Activated CD4-positive, alpha-beta T cell treated with anti-CD3 and anti-CD28 coated beads for 36 hours (primary cell): ENCODE data around the gene PCDH18. TPM values are rescaled to one million over a fixed set of nuclear protein-coding genes. Genes with fewer than 3 reads are reported as not detected.
"Not testable (repeated sequence)": the region's sequence is repeated elsewhere in the genome, so short reads cannot be mapped to it uniquely, and the experiment has no call there.

Source experiments
- ATAC-seq: fragments of 200-7000 bp; cut with Tn5 transposase; one replicate; pipeline ENCODE4 v1.10.0; 2021; ENCODE audit warnings: mild to moderate bottlenecking, moderate library complexity
- CTCF ChIA-PET: fragments of 350-600 bp; sonication (Branson Sonifier 250); formaldehyde crosslinking; loops from one replicate; lab custom pipeline; 2021; ENCODE audit warnings: antibody characterized with exemption; lab: Charles Lee
- POLR2A ChIA-PET: fragments of 350-600 bp; sonication (Branson Sonifier 250); formaldehyde crosslinking; loops from one replicate; lab custom pipeline; 2021; ENCODE audit warnings: antibody characterized with exemption, inconsistent platforms; lab: Charles Lee
- DNase-seq: peaks from one replicate; pipeline ENCODE4 v3.0.0-alpha.2; 2020
- H3K27ac Mint-ChIP-seq: one replicate; pipeline ENCODE4 v1.8.0; 2021; ENCODE audit warnings: mixed read lengths
- H3K27me3 Mint-ChIP-seq: one replicate; pipeline ENCODE4 v1.8.0; 2021; ENCODE audit warnings: mixed read lengths
- H3K36me3 Mint-ChIP-seq: one replicate; pipeline ENCODE4 v1.8.0; 2021; ENCODE audit warnings: low read depth, mixed read lengths
- H3K4me1 Mint-ChIP-seq: one replicate; pipeline ENCODE4 v1.8.0; 2021; ENCODE audit warnings: mixed read lengths
- H3K4me3 Mint-ChIP-seq: one replicate; pipeline ENCODE4 v1.8.0; 2021; ENCODE audit warnings: mild to moderate bottlenecking, moderate library complexity, mixed read lengths
- H3K9me3 Mint-ChIP-seq: one replicate; pipeline ENCODE4 v1.8.0; 2021; ENCODE audit warnings: low read depth, mixed read lengths
- intact Hi-C, 2 experiments: fragments of 100-400 bp; cut with DNase I in 1 of 2; cut with micrococcal nuclease in 1 of 2; formaldehyde crosslinking; loops; one replicate each; pipeline versions ENCODE4 v1.14.2 to v1.15.1; 2022 to 2024; cut with DNase I, micrococcal nuclease
- total RNA-seq, 2 experiments: library from RNA; stranded (reverse); gene quantifications; one replicate each; pipeline ENCODE4 v1.2.3, GENCODE V29; 2021

Gene PCDH18
- total RNA-seq, 2 experiments from 2014 or later, result not detected

GRCh38 chr4:137495578-137495977 is 36.7 kb downstream of the PCDH18 start:
- H3K27ac Mint-ChIP-seq, result no peak overlapping the region
- H3K4me1 Mint-ChIP-seq, result no peaks in the 10 kb centered on the region
- no peaks in the 10 kb centered on the region for H3K9me3 Mint-ChIP-seq
- no peak overlapping the region for H3K4me3 Mint-ChIP-seq
- CTCF ChIA-PET, result no interaction called here
- POLR2A ChIA-PET, result no interaction called here
- DNase-seq (no peak), ATAC-seq (no peak)
- H3K27me3 Mint-ChIP-seq, result no peaks in the 10 kb centered on the region
- intact Hi-C loops, result no loop called here
- no peaks in the 10 kb centered on the region for H3K36me3 Mint-ChIP-seq

DNA sequence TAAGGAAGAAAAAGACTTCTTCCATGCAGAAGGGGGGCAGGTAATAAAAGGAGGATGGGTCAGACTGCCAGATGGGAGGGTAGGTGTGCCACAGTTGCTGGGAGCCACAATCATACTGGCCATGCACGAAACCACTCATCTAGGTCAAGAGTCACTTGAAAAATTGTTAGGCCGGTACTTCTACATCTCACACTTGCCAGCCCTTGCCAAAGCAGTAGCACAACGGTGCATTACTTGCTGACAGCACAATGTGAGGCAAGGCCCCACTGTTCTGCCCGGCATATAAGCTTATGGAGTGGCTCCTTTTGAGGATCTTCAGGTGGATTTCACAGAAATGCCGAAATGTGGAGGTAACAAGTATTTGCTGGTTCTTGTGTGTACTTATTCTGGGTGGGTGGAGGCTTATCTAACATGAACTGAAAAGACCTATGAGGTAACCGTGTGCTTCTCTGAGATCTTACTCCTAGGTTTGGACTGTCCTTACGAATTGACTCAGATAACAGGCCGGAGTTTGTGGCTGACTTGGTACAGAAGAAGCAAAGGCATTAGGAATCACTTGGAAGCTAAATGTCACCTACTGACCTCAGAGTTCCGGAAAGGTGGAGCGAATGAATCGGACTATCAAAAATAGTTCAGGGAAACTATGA is 48.9 kb downstream of the PCDH18 start:
- H3K27ac Mint-ChIP-seq, DNase-seq, H3K27me3 Mint-ChIP-seq, H3K36me3 Mint-ChIP-seq, POLR2A ChIA-PET, H3K4me1 Mint-ChIP-seq, ATAC-seq, H3K9me3 Mint-ChIP-seq, H3K4me3 Mint-ChIP-seq, CTCF ChIA-PET, intact Hi-C loops: not testable (repeated sequence)

GRCh38 chr4:137479657-137480056 is 52.6 kb downstream of the PCDH18 start:
- H3K36me3 Mint-ChIP-seq, CTCF ChIA-PET, ATAC-seq: not testable (repeated sequence)

DNA sequence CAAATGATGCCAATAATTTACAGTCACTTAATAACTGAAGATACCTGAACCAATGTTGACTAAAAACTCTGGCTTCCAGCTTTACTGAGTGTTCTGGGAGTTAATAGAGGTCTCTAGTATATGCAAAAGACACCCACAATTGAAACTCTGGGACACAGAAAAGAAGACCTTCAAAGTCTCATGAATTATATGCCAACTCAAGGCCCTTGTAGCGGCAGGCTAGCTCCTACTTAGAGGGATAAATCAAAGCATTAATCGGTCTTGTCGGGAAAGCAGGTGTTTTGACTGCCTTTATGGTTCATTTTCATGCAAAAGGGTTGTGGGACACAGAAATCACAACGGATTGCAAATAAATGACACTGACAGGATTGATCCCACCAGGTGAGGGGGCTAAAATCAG is 55.9 kb downstream of the PCDH18 start:
- H3K4me1 Mint-ChIP-seq, result no peaks in the 10 kb centered on the region
- ChIA-PET CTCF (no interaction called here), POLR2A (no interaction called here)
- intact Hi-C loops, result no loop called here
- no peak overlapping the region for H3K27ac Mint-ChIP-seq
- no peaks in the 10 kb centered on the region for H3K9me3 Mint-ChIP-seq
- no peak for DNase-seq
- no peaks in the 10 kb centered on the region for H3K36me3 Mint-ChIP-seq
- no peak for ATAC-seq
- no peaks in the 10 kb centered on the region for H3K27me3 Mint-ChIP-seq
- H3K4me3 Mint-ChIP-seq, result no peak overlapping the region

More at GRCh38 chr4:137479657-137480056, 52.6 kb downstream of the PCDH18 start:
- H3K27ac Mint-ChIP-seq, H3K27me3 Mint-ChIP-seq, intact Hi-C loops, H3K4me3 Mint-ChIP-seq, H3K9me3 Mint-ChIP-seq, H3K4me1 Mint-ChIP-seq, POLR2A ChIA-PET, DNase-seq: not testable (repeated sequence)

DNA sequence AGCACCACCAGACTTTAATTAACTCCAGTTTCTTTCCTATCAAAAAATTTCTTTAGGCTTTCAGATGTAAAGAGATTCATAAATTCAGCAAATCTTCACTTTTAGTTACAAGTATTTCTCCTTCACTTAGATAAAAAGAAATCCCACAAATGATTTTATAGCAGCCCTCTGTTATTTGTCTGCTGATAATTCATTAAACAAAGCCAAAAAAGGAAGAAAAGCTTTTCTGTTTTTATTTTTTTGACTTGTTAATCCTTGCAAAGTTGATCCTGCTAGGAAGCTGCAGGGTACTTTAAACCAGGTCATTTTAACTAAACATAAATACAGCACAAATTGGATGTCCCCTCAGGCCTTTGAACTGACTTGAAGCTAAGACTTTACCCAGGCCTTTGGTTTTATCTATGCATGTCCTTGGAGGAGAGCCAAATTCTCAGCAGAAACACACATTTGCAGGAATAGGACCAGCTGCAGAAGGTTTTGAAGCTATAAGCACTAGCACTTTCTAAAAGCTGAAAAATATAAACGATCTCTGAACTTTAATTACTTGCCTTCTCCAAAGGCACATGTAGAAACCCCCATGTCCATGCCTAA is 57.5 kb downstream of the PCDH18 start:
- ATAC-seq (no peak), DNase-seq (no peak)
- Mint-ChIP-seq H3K9me3 (peaks cover 1% of the 10 kb centered on the region), H3K36me3 (no peaks in the 10 kb centered on the region), H3K4me1 (no peaks in the 10 kb centered on the region), H3K27ac (no peak overlapping the region), H3K27me3 (no peaks in the 10 kb centered on the region), H3K4me3 (no peak overlapping the region)
- intact Hi-C loops, result no loop called here
- CTCF ChIA-PET, result no interaction called here
- POLR2A ChIA-PET, result no interaction called here

GRCh38 chr4:137471895-137472294 is 60.4 kb downstream of the PCDH18 start:
- Mint-ChIP-seq H3K9me3 (peaks cover 3% of the 10 kb centered on the region), H3K36me3 (no peaks in the 10 kb centered on the region), H3K27ac (no peak overlapping the region), H3K4me3 (no peak overlapping the region), H3K4me1 (no peaks in the 10 kb centered on the region), H3K27me3 (no peaks in the 10 kb centered on the region)
- intact Hi-C loops, result no loop called here
- ATAC-seq (no peak), DNase-seq (no peak)
- ChIA-PET CTCF (no interaction called here), POLR2A (no interaction called here)

DNA sequence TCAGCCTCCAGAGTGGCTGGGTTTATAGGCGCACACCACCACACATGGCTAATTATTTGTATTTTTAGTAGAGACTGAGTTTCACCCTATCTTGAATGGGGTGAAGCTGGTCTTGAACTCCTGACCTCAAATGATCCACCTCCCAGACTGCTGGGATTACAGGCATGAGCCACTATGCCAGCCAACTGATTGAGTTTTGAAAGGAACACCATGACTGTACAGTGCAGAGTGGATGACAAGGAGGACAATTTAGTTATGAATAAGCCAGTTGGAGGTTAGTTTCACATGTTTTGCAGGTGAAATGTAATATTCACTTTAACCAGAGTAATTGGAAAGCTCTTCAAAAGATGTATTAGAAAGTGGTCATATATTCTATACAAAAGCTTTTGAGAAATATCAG is 60.8 kb downstream of the PCDH18 start:
- intact Hi-C loops, result no loop called here
- CTCF ChIA-PET, result interaction anchor here (0.6 kb wide), 1 partner anchor 347 kb away, joined by 3 read pairs; no protein-coding TSS in a partner anchor
- Mint-ChIP-seq H3K4me1 (no peaks in the 10 kb centered on the region), H3K27ac (no peak overlapping the region), H3K27me3 (no peaks in the 10 kb centered on the region), H3K36me3 (no peaks in the 10 kb centered on the region), H3K4me3 (no peak overlapping the region), H3K9me3 (peaks cover 5% of the 10 kb centered on the region)
- no peak for DNase-seq
- POLR2A ChIA-PET, result no interaction called here
- ATAC-seq, result no peak

DNA sequence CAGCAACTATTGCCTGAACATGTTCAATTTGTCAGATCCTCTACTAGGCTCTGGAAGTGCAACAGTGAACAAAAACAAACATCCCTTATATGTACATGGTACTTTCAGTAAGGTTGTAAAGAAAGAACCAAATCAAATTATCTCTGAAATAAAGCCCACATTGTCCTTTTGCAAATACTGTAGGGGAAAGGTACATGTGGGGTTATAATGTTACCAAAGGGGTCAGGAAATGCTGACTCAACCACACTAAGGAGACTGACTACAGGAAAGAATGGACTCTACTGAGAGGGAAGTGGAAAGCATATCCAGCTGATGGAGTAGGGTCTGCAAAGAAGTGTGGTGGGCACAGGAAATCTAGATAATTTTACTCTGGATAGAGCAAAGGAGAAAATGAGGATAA is 61.5 kb downstream of the PCDH18 start:
- CTCF ChIA-PET, result interaction anchor here (0.6 kb wide), 1 partner anchor 347 kb away, joined by 3 read pairs; no protein-coding TSS in a partner anchor
- DNase-seq, result no peak
- no peak overlapping the region for H3K27ac Mint-ChIP-seq
- POLR2A ChIA-PET, result no interaction called here
- no peaks in the 10 kb centered on the region for H3K4me1 Mint-ChIP-seq
- H3K27me3 Mint-ChIP-seq, result no peaks in the 10 kb centered on the region
- no peaks in the 10 kb centered on the region for H3K36me3 Mint-ChIP-seq
- intact Hi-C loops, result no loop called here
- no peak overlapping the region for H3K4me3 Mint-ChIP-seq
- peaks cover 7% of the 10 kb centered on the region for H3K9me3 Mint-ChIP-seq
- no peak for ATAC-seq
